HG02943 (cell line): ENCODE results near the gene TOX3.

Source experiments
- ATAC-seq: cut with Tn5 transposase; IDR thresholded peaks from one replicate; pipeline ENCODE4 v1.9.1; 2021; ENCODE audit warnings: mild to moderate bottlenecking, low read depth, moderate library complexity; ENCODE audit not compliant: unreplicated experiment

TOX3 gene

DNA sequence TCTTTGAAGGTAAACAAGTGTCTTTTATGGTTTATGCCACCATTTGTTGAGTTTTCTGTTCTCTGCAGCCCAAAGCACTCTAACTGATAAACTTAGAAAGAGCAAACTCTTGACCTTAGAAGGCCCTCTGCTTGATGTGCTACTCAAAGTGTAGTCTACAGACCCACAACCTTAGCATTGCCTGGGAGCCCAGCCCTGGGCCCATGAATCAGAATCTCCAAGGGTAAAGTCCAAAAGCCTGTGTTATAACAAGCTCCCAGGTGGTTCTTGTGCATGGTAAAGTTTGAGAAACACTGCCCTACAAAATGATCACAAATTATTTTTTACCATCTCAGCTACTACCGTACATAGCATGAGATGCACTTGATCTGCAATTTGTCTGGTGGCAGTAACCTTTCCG, 6.0 kb downstream of the TOX3 start:
- no peak for ATAC-seq

- no peak for ATAC-seq
Observed at GRCh38 chr16:52539191-52539590, 7.8 kb downstream of the TOX3 start.

- ATAC-seq = no peak
Observed at GRCh38 chr16:52538511-52538910, 8.4 kb downstream of the TOX3 start.

GRCh38 chr16:52537516-52537915, 9.4 kb downstream of the TOX3 start:
- ATAC-seq = no peak

GRCh38 chr16:52535076-52535475, 11.9 kb downstream of the TOX3 start:
- no peak for ATAC-seq

DNA sequence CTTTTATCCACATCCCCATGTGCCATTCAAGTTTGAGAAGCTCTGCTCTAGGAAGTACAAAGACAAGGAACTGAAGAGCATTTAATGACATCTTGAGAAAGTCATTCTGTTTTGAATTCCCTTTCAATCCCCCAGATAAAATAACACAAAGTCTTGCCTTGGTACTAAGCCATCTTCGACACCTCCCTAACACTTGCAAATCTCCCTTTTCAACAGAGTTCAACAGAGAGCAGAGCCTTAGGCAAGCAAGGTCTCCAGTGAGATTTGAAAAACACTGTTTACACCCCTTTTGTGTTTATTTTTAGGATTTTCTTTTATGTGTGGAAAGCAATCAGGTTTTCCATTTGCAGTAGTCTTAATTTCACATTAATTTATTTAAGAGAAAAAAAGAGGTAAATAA, 13.6 kb downstream of the TOX3 start:
- no peak for ATAC-seq

DNA sequence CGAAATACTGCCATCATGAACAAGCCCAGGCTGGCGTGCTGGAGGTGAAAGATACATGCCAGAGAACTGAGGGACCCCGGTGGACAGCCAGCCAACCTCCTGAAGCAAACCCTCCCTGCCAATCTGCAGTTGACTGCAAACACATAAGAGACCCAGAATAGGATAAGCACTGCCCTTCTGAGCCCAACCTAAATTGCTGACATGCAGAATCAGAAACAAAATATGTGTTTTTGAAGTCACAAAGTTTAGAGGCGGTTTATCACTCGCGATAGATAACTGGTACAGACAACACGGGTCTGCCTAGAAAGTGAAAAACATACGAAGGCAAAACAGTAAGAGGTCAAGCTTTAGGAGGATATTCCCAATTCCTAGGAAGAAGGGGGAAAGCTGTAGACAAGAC, 14.6 kb downstream of the TOX3 start:
- ATAC-seq = no peak

DNA sequence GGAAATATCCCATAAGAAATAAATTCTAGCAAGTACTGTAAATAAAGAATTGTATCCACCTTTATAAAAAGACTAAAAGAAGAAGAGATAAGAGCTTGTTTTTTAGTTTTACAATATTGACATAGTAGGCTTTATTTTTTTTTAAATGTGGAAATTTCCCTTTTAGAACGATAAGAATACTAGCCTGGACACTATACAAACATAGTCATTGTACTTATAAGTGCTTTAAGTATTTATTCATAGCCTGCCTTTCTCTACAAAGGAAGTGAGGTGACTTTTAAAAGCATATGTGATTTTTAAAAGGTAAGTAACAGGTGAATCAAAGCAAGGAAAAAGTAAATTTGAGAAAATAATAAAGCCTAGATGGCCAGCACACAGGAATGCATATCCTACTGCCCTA, 17.7 kb downstream of the TOX3 start:
- ATAC-seq = no peak

- ATAC-seq = no peak
Observed at GRCh38 chr16:52528393-52529065, 18.4 kb downstream of the TOX3 start.

- ATAC-seq = no peak
Observed at GRCh38 chr16:52526830-52527229, 20.1 kb downstream of the TOX3 start.

GRCh38 chr16:52526116-52526828, 20.7 kb downstream of the TOX3 start:
- ATAC-seq = no peak

- ATAC-seq = no peak
Observed at GRCh38 chr16:52521570-52521969, 25.4 kb downstream of the TOX3 start.

GRCh38 chr16:52518884-52519283, 28.1 kb downstream of the TOX3 start:
- no peak for ATAC-seq

- no peak for ATAC-seq
Observed at GRCh38 chr16:52515068-52515671, 31.8 kb downstream of the TOX3 start.

- no peak for ATAC-seq
Observed at GRCh38 chr16:52512297-52512987, 34.5 kb downstream of the TOX3 start.

GRCh38 chr16:52501746-52502145, 45.2 kb downstream of the TOX3 start:
- ATAC-seq = no peak

- ATAC-seq = no peak
Observed at GRCh38 chr16:52500963-52501362, 46.0 kb downstream of the TOX3 start.

DNA sequence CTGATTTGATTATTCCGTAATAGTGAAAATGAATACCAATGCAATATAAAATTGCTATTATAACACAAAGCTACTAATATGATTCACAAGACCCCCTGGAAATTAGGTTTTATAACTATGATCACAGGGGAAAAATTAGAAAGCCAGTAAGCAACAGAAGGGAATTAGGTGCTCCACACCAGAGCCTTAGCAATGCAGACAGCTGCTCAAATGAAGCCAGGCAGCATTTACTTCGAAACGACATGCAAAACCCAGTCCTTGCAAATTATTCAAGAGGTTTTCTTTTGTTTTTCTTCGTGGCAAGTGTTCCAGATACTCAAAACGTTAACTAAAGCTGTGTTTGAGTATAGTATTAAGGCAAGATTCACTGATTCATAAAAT, 47.9 kb downstream of the TOX3 start:
- ATAC-seq = no peak

DNA sequence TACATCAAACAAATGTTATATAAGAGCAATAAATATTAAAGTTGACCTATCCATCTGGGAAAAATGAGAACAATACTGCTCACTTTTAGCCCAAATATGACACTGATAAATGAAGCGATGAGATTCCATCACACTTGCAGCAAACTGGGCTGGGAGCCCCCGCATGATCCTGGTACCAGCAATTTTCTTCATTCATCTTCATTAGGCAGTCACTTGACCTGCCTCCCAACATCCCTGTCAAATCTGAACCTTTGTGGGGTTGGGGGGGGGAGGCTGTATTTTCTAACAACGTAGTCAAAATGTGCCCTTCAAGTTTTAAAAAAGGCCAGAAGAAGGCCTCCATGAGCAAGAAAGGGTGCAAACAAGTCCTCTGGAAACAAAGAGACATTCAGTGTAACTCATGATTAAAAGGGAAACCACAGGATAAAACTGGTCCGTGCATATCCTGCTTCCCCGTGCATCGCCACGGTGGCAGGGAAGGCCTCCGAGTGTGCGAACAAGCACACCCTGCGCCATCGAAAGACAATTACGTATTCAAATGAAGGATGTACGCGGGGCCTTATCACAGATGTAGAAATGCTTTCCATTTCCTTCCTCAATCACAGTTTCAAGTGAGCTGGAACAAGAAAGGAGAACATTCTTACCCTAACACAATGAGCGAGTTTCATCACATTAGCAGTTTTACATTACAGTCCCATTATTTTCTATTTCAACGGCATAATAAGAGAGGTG, 48.4 kb downstream of the TOX3 start:
- no peak for ATAC-seq

DNA sequence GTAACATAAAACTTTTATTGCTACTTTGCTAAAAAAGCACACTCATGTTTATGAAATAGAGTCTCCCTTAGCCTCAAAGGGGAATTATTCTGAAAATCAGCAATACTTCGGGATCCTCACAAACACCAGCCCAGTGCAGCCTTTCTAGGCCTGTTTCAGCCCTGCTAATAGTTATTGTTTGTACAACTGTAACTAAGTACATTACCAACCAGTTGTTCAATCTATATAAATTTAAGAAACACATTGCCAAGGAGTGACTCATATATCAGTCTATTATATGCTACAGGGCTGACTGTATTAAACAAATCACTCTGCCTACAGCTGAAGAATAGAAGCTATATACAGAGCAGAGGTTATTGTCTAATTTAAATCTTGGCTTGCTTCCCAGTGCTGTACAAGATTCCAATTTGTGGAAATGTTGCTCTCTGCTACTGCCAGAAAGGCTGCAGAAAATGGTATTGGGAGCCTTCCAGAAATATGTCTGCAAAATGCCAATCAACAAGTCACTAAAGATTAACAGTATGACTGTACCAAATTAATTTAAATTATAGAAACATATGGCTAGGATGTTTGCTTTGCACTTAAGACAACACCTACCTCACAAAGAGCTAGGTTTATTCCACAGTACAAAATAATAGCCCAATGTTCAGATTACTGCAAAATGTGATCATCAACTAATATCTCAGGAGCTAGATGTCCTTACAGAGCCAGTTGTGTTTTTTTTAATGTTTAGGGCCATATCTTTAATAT, 49.7 kb downstream of the TOX3 start:
- ATAC-seq = no peak
